GM12878 (cell line): ENCODE measurements around the gene BLNK. TPM values are rescaled to one million over a fixed set of nuclear protein-coding genes. Genes with fewer than 3 reads are reported as not detected.

ENCODE experiments used
- CREB1 ChIP-seq: IDR thresholded peaks from 2 replicates; pipeline ENCODE4 v1.6.1; 2012; ENCODE audit warnings: low read depth, mild to moderate bottlenecking, inconsistent platforms
- DPF2 ChIP-seq: fragments of 450-650 bp; IDR thresholded peaks from 2 replicates; pipeline ENCODE4 v1.6.1; 2017; ENCODE audit warnings: mild to moderate bottlenecking
- EP300 ChIP-seq, 2 experiments: fragments of 150-350 bp in 1 of 2; IDR thresholded peaks; 2 replicates each; pipeline ENCODE4 v1.6.1; 2011 to 2012; ENCODE audit warnings: low read depth in 2 of 2, low read length in 2 of 2, borderline replicate concordance in 1 of 2, improper control_type of control experiment in 1 of 2, inconsistent platforms in 1 of 2; ENCODE audit not compliant: control insufficient read depth in 1 of 2
- GATAD2B ChIP-seq: fragments of 450-650 bp; conservative IDR thresholded peaks from 2 replicates; pipeline ENCODE4 v1.6.1; 2017; ENCODE audit warnings: low read depth, mild to moderate bottlenecking, moderate library complexity
- HCFC1 ChIP-seq: fragments of 150-350 bp; IDR thresholded peaks from 2 replicates; pipeline ENCODE4 v1.6.1; 2014; ENCODE audit warnings: low read length
- IKZF2 ChIP-seq, 2 experiments: fragments of 450-650 bp; IDR thresholded peaks; 2 replicates each; pipeline ENCODE4 v1.6.1; 2017; ENCODE audit warnings: mild to moderate bottlenecking in 2 of 2, moderate library complexity in 2 of 2
- MEF2B ChIP-seq: fragments of 450-650 bp; IDR thresholded peaks from 2 replicates; pipeline ENCODE4 v1.6.1; 2018; ENCODE audit warnings: mild to moderate bottlenecking, moderate library complexity; ENCODE audit not compliant: partially characterized antibody, poor library complexity, severe bottlenecking
- PML ChIP-seq: IDR thresholded peaks from 2 replicates; pipeline ENCODE4 v1.6.1; 2012; ENCODE audit warnings: low read length, inconsistent platforms
- RAD21 ChIP-seq: IDR thresholded peaks from 2 replicates; pipeline ENCODE4 v1.6.1; 2011; ENCODE audit warnings: mild to moderate bottlenecking, low read depth, low read length, moderate library complexity; ENCODE audit not compliant: insufficient read depth
- RAD51 ChIP-seq: fragments of 450-650 bp; IDR thresholded peaks from 2 replicates; pipeline ENCODE4 v1.6.1; 2016; ENCODE audit warnings: moderate library complexity, mild to moderate bottlenecking, inconsistent platforms
- RELA ChIP-seq: fragments of 450-650 bp; IDR thresholded peaks from 2 replicates; pipeline ENCODE4 v1.8.0; 2014; ENCODE audit warnings: borderline replicate concordance; ENCODE audit not compliant: partially characterized antibody
- RUNX3 ChIP-seq: IDR thresholded peaks from 2 replicates; pipeline ENCODE4 v1.6.1; 2012; ENCODE audit warnings: low read length, inconsistent platforms
- SPI1 ChIP-seq: IDR thresholded peaks from 2 replicates; pipeline ENCODE4 v1.6.1; 2011; ENCODE audit warnings: low read depth, mild to moderate bottlenecking, low read length, moderate library complexity, borderline replicate concordance; ENCODE audit not compliant: insufficient read depth
- TCF12 ChIP-seq: IDR thresholded peaks from 2 replicates; pipeline ENCODE4 v1.6.1; 2011; ENCODE audit warnings: low read depth, mild to moderate bottlenecking, low read length
- TCF7 ChIP-seq: IDR thresholded peaks from 2 replicates; pipeline ENCODE4 v1.6.1; 2014; ENCODE audit warnings: antibody characterized with exemption, borderline replicate concordance
- YY1 ChIP-seq: IDR thresholded peaks from 2 replicates; pipeline ENCODE4 v1.6.1; 2011; ENCODE audit warnings: low read depth, mild to moderate bottlenecking, low read length
- ZBTB33 ChIP-seq: fragments of 450-650 bp; IDR thresholded peaks from 2 replicates; pipeline ENCODE4 v1.6.1; 2017; ENCODE audit warnings: mild to moderate bottlenecking
- ZNF207 ChIP-seq: fragments of 450-650 bp; IDR thresholded peaks from 2 replicates; pipeline ENCODE4 v1.6.1; 2014; ENCODE audit warnings: antibody characterized with exemption, mild to moderate bottlenecking, borderline replicate concordance
- ZNF217 ChIP-seq: fragments of 450-650 bp; IDR thresholded peaks from 2 replicates; pipeline ENCODE4 v1.6.1; 2017; ENCODE audit warnings: antibody characterized with exemption, mild to moderate bottlenecking
- ZNF24 ChIP-seq: fragments of 450-650 bp; IDR thresholded peaks from 2 replicates; pipeline ENCODE4 v1.6.1; 2017; ENCODE audit warnings: antibody characterized with exemption, mild to moderate bottlenecking
- polyA plus RNA-seq, 11 experiments: library from polyadenylated mRNA; depleted of rRNA in 4 of 11; unstranded in 6 of 11; stranded (reverse) in 5 of 11; fragments of >200 nt; fragmentation: Nextera tagmentation in 4 of 11; fragmentation: Illumina TruSeq in 1 of 11; extraction: Ambion mirVana in 4 of 11; extraction: Trizol in 1 of 11; gene quantifications; 1 replicate in 1 of 11; 2 replicates in 10 of 11; pipeline versions ENCODE4 v1.2.1 to v1.2.3, GENCODE V29; 2011 to 2016; ENCODE audit warnings: inconsistent platforms in 2 of 11, missing spikeins in 2 of 11, low read depth in 1 of 11
- total RNA-seq, 4 experiments: library from RNA; depleted of rRNA in 3 of 4; stranded (reverse); fragments of >200 nt in 3 of 4; fragmentation: Illumina TruSeq in 1 of 4; extraction: Trizol in 1 of 4; gene quantifications; 2 replicates each; pipeline versions ENCODE4 v1.2.1 to v1.2.3, GENCODE V29; 2013 to 2021
- TF ChIP-seq, protein P1 (sequence below): fragments of 450-650 bp; IDR thresholded peaks from 2 replicates; pipeline ENCODE4 v1.6.1; 2016; ENCODE audit warnings: mild to moderate bottlenecking
- TF ChIP-seq, protein P2 (sequence below): IDR thresholded peaks from 2 replicates; pipeline ENCODE4 v1.6.1; 2012; ENCODE audit warnings: low read depth, low read length, improper control_type of control experiment
- TF ChIP-seq, protein P3 (sequence below): fragments of 450-650 bp; IDR thresholded peaks from 2 replicates; pipeline ENCODE4 v1.6.1; 2016; ENCODE audit warnings: mild to moderate bottlenecking

BLNK gene
- total and polyA plus RNA-seq, 10 of the 15 experiments (the other 5 are each of a cell fraction or from before 2014, with no cell fraction given): 79.5 to 201 (median 139) TPM

DNA sequence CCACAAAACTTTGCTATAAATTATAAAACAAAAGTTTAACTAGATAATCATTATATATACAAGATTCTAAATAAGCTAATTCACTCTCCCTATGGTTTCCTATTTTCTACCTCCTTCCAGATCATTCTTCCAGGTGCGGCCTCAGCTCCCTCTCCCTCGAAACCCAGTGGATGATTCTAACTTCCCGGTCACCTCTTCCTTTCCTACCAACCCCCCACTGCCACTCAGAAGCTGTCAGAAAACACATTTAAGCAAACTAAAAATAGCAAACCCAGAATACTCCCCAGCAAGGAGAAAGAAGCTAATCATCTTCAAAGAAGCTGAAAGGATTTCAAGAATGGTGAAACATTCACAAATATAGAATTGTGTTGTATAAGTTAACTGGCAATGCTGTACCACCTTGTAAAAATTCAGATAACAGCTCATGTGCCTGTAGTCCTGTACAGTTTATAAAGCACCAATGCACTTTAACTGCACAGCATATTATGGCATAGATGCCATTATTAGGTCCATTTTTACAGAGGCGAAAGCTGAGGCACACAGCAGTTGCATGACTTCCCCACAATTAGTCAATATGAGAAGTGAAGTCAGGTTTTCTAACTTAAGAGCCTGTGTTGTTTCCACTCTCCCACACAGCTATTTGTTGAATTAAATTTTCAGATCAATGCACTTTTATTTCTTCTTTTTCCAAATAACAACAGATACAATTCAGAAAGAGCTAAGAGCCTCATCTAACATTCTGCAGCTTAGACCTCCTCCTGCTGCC, 19.2 kb upstream of the BLNK start (continued):
- TF ChIP-seq, protein P1, sequence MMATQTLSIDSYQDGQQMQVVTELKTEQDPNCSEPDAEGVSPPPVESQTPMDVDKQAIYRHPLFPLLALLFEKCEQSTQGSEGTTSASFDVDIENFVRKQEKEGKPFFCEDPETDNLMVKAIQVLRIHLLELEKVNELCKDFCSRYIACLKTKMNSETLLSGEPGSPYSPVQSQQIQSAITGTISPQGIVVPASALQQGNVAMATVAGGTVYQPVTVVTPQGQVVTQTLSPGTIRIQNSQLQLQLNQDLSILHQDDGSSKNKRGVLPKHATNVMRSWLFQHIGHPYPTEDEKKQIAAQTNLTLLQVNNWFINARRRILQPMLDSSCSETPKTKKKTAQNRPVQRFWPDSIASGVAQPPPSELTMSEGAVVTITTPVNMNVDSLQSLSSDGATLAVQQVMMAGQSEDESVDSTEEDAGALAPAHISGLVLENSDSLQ: peak; percentile 68
- TF ChIP-seq EP300 (IDR thresholded peaks at IDR 0.05; ENCODE audit: borderline replicate concordance in 1 of 2, control insufficient read depth in 1 of 2, low read depth in 2 of 2, low read length in 2 of 2): peak in 1 of 2 experiments; percentile 55; a peak in 1 of 4 replicates
- TF ChIP-seq TCF7: peak; percentile 37; the same call in 1 of the 2 replicates
- peak; percentile 69; the same call in 1 of the 2 replicates for TF ChIP-seq ZNF24
- TF ChIP-seq ZNF217: 0 out of 2 replicates have a peak, but pooled peaks have one; percentile 53
- no peak for TF ChIP-seq ZBTB33
- 0 out of 2 replicates have a peak, but pooled peaks have one; percentile 9 for TF ChIP-seq RAD51
- TF ChIP-seq SPI1: peak; percentile 67
- no peak for TF ChIP-seq ZNF207
- TF ChIP-seq YY1: peak; percentile 71; the same call in 1 of the 2 replicates
- TF ChIP-seq, protein P2, sequence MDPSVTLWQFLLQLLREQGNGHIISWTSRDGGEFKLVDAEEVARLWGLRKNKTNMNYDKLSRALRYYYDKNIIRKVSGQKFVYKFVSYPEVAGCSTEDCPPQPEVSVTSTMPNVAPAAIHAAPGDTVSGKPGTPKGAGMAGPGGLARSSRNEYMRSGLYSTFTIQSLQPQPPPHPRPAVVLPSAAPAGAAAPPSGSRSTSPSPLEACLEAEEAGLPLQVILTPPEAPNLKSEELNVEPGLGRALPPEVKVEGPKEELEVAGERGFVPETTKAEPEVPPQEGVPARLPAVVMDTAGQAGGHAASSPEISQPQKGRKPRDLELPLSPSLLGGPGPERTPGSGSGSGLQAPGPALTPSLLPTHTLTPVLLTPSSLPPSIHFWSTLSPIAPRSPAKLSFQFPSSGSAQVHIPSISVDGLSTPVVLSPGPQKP: no peak
- TF ChIP-seq CREB1: 0 out of 2 replicates have a peak, but pooled peaks have one; percentile 29
- TF ChIP-seq RAD21: peak; percentile 2; the same call in 1 of the 2 replicates
- no peak for TF ChIP-seq RELA
- peak; percentile 85 for TF ChIP-seq RUNX3
- TF ChIP-seq PML: peak; percentile 50; the same call in 1 of the 2 replicates
- peak; percentile 62 for TF ChIP-seq MEF2B
- TF ChIP-seq TCF12: 0 out of 2 replicates have a peak, but pooled peaks have one; percentile 11
- TF ChIP-seq, protein P3, sequence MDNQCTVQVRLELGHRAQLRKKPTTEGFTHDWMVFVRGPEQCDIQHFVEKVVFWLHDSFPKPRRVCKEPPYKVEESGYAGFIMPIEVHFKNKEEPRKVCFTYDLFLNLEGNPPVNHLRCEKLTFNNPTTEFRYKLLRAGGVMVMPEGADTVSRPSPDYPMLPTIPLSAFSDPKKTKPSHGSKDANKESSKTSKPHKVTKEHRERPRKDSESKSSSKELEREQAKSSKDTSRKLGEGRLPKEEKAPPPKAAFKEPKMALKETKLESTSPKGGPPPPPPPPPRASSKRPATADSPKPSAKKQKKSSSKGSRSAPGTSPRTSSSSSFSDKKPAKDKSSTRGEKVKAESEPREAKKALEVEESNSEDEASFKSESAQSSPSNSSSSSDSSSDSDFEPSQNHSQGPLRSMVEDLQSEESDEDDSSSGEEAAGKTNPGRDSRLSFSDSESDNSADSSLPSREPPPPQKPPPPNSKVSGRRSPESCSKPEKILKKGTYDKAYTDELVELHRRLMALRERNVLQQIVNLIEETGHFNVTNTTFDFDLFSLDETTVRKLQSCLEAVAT: 0 out of 2 replicates have a peak, but pooled peaks have one; percentile 21
- 0 out of 2 replicates have a peak, but pooled peaks have one; percentile 33 for TF ChIP-seq GATAD2B
- peak; percentile 74 for TF ChIP-seq DPF2
- peak; percentile 47 to 51; a peak in 2 of 4 replicates for TF ChIP-seq IKZF2 (IDR thresholded peaks at IDR 0.05)
- no peak for TF ChIP-seq HCFC1
